ENCODE measurements around the gene CFAP91. TPM values are rescaled to one million over a fixed set of nuclear protein-coding genes. Genes with fewer than 3 reads are reported as not detected.

Gene CFAP91
- total and polyA plus RNA-seq, 9 of the 15 experiments (the other 6 are each of a cell fraction or from before 2014, with no cell fraction given), result not detected

DNA sequence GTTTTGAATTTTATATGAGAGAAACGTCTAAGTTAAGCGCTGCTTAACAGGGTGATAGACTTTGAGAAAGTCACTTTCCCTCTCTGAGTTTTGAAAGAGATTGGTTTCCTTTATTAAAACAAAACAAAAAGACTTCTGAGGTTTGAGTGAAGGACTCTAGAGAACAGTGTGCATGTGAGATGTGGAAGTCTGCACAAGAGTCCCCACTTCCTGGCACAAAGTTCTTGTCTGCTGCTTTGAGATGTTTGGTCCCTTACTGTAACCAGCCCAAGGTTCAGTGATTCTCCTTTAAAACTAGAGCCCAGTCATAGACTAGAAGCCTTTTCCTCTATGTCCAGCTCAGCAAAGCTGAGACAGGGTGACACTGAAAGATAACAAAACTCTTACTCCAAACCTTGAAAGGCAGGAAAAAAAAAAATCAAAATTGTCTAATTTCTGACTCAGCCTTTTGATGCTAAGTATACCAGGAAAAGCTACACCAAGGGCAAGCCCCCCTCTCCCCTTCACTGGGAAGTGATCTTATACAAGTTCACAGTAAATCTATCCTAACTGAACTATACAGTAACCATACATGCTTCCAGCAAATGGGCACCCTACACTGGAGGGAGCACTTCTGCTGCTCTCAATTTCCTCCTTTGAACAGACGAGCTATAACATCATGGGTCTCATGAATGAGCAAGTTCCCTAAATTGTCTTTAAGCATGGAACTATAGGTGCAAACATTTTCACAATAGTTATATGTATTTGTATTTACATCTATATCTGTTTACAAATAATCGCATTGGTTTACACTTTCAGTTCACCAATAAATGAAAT is 44.7 kb upstream of the CFAP91 start:
- 14% methylated on average over 4 of the region's 4 CpGs for WGBS (ENCODE audit: insufficient coverage, low coverage, missing lambda C conversion rate)
- no peak overlapping the region for H3K9ac ChIP-seq (ENCODE audit: insufficient read depth in 1 of 2, low read depth in 2 of 2, low read length in 2 of 2)
- no peaks in the 10 kb centered on the region for H3K9me1 ChIP-seq (ENCODE audit: control insufficient read depth, insufficient read depth, low read length)
- H2AFZ ChIP-seq (ENCODE audit: low read depth, low read length), result peak overlapping the region; percentile 14
- H3K27ac ChIP-seq (ENCODE audit: extremely low read depth, low read depth, low read length), result peak overlapping the region; percentile 39; the same call in 2 of the 3 replicates
- DNase-seq (ENCODE audit: extremely low read depth in 1 of 4, low spot score in 3 of 4) (peak in 1 of 4 experiments; percentile 41), FAIRE-seq (no peak), ATAC-seq (peak; percentile 77)
- no peaks in the 10 kb centered on the region for H3K79me2 ChIP-seq (ENCODE audit: control insufficient read depth, insufficient read depth, low read length)
- H4K20me1 ChIP-seq (replicated peaks; ENCODE audit: control insufficient read depth, insufficient read depth, low read length), result no peaks in the 10 kb centered on the region
- intact Hi-C loops (cut with micrococcal nuclease), result no loop called here
- in situ Hi-C loops (cut with MboI), result no loop called here
- H3K27me3 ChIP-seq (ENCODE audit: control insufficient read depth in 2 of 2, insufficient read depth in 2 of 2, low read length in 2 of 2), result no peaks in the 10 kb centered on the region
- no TSS peak for BruUV-seq (replicated peaks)
- no peaks in the 10 kb centered on the region for H3K36me3 ChIP-seq (ENCODE audit: control insufficient read depth, insufficient read depth, low read length)
- no peak overlapping the region for H3K4me2 ChIP-seq (ENCODE audit: insufficient read depth, low read length)
- no peak overlapping the region for H3K4me3 ChIP-seq
- peaks cover 0 to 10% of the 10 kb centered on the region in 2 experiments; a peak in 3 of 5 replicates for H3K4me1 ChIP-seq (replicated peaks in 1 of 2; ENCODE audit: control insufficient read depth in 2 of 2, insufficient read depth in 2 of 2, low read length in 2 of 2)
- ChIA-PET CTCF (ENCODE audit: low intra/inter-chr PET ratio) (interaction anchor here (0.7 kb wide), 1 partner anchor 100 kb away, joined by 3 read pairs; no protein-coding TSS in a partner anchor), POLR2A (interaction anchor here (0.9 to 1.5 kb wide), 4 partner anchors 9 to 73 kb away, joined by 3 read pairs; no protein-coding TSS in a partner anchor)
- H3K9me3 ChIP-seq (replicated peaks; ENCODE audit: control insufficient read depth, insufficient read depth, low read depth, low read length), result no peaks in the 10 kb centered on the region
- TF ChIP-seq FOSL1 (tag; conservative IDR thresholded peaks at IDR 0.05) (peak; percentile 14; the same call in 1 of the 2 replicates), THRAP3 (IDR thresholded peaks at IDR 0.05; ENCODE audit: borderline replicate concordance) (no peak), TAF9B (IDR thresholded peaks at IDR 0.05; ENCODE audit: partially characterized antibody) (no peak), E2F8 (IDR thresholded peaks at IDR 0.05; ENCODE audit: low read depth, partially characterized antibody) (no peak)
- TF ChIP-seq, protein P1, sequence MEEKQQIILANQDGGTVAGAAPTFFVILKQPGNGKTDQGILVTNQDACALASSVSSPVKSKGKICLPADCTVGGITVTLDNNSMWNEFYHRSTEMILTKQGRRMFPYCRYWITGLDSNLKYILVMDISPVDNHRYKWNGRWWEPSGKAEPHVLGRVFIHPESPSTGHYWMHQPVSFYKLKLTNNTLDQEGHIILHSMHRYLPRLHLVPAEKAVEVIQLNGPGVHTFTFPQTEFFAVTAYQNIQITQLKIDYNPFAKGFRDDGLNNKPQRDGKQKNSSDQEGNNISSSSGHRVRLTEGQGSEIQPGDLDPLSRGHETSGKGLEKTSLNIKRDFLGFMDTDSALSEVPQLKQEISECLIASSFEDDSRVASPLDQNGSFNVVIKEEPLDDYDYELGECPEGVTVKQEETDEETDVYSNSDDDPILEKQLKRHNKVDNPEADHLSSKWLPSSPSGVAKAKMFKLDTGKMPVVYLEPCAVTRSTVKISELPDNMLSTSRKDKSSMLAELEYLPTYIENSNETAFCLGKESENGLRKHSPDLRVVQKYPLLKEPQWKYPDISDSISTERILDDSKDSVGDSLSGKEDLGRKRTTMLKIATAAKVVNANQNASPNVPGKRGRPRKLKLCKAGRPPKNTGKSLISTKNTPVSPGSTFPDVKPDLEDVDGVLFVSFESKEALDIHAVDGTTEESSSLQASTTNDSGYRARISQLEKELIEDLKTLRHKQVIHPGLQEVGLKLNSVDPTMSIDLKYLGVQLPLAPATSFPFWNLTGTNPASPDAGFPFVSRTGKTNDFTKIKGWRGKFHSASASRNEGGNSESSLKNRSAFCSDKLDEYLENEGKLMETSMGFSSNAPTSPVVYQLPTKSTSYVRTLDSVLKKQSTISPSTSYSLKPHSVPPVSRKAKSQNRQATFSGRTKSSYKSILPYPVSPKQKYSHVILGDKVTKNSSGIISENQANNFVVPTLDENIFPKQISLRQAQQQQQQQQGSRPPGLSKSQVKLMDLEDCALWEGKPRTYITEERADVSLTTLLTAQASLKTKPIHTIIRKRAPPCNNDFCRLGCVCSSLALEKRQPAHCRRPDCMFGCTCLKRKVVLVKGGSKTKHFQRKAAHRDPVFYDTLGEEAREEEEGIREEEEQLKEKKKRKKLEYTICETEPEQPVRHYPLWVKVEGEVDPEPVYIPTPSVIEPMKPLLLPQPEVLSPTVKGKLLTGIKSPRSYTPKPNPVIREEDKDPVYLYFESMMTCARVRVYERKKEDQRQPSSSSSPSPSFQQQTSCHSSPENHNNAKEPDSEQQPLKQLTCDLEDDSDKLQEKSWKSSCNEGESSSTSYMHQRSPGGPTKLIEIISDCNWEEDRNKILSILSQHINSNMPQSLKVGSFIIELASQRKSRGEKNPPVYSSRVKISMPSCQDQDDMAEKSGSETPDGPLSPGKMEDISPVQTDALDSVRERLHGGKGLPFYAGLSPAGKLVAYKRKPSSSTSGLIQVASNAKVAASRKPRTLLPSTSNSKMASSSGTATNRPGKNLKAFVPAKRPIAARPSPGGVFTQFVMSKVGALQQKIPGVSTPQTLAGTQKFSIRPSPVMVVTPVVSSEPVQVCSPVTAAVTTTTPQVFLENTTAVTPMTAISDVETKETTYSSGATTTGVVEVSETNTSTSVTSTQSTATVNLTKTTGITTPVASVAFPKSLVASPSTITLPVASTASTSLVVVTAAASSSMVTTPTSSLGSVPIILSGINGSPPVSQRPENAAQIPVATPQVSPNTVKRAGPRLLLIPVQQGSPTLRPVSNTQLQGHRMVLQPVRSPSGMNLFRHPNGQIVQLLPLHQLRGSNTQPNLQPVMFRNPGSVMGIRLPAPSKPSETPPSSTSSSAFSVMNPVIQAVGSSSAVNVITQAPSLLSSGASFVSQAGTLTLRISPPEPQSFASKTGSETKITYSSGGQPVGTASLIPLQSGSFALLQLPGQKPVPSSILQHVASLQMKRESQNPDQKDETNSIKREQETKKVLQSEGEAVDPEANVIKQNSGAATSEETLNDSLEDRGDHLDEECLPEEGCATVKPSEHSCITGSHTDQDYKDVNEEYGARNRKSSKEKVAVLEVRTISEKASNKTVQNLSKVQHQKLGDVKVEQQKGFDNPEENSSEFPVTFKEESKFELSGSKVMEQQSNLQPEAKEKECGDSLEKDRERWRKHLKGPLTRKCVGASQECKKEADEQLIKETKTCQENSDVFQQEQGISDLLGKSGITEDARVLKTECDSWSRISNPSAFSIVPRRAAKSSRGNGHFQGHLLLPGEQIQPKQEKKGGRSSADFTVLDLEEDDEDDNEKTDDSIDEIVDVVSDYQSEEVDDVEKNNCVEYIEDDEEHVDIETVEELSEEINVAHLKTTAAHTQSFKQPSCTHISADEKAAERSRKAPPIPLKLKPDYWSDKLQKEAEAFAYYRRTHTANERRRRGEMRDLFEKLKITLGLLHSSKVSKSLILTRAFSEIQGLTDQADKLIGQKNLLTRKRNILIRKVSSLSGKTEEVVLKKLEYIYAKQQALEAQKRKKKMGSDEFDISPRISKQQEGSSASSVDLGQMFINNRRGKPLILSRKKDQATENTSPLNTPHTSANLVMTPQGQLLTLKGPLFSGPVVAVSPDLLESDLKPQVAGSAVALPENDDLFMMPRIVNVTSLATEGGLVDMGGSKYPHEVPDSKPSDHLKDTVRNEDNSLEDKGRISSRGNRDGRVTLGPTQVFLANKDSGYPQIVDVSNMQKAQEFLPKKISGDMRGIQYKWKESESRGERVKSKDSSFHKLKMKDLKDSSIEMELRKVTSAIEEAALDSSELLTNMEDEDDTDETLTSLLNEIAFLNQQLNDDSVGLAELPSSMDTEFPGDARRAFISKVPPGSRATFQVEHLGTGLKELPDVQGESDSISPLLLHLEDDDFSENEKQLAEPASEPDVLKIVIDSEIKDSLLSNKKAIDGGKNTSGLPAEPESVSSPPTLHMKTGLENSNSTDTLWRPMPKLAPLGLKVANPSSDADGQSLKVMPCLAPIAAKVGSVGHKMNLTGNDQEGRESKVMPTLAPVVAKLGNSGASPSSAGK (IDR thresholded peaks at IDR 0.05), result no peak
